ENCODE data around the gene SECISBP2L.

SECISBP2L gene

DNA sequence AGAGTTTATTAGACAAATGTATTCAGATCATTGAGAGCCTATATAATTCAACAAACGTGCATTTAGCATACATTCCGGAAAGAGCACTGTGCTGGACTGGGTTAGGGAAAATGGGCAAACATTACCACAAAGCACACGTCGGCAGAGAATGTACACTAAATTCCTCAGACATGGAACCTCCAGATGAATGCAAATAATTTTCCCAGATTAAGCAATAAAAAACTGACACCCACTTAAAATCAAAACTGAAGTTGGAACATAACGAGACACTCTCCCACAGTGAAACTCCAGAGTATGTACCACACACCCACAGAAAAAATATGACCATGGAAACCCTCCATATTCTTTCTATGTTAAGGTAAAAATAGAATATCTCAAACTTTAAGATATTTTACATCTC is 4.8 kb downstream of the SECISBP2L start:
- no peak for DNase-seq (ENCODE audit: extremely low read depth, low read depth)

DNA sequence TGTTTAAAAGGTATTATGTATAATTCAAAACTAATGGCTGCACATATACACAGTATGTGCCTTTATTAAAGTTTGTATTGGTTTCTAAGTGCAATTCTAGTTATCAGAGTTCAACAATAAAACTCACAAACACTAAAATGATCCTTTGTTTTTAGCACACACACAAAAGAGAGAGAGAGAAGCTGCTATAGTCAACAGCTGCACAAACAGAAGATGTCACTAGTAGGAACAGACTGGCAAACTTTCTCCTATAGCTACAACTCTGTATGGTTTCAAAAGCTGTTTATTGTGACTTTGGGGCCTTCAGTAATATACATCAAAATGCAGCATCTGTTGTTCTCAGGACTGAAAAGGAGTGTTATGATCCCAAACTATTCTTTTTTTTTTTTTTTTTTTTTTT is 6.1 kb downstream of the SECISBP2L start:
- TF ChIP-seq, protein P1, sequence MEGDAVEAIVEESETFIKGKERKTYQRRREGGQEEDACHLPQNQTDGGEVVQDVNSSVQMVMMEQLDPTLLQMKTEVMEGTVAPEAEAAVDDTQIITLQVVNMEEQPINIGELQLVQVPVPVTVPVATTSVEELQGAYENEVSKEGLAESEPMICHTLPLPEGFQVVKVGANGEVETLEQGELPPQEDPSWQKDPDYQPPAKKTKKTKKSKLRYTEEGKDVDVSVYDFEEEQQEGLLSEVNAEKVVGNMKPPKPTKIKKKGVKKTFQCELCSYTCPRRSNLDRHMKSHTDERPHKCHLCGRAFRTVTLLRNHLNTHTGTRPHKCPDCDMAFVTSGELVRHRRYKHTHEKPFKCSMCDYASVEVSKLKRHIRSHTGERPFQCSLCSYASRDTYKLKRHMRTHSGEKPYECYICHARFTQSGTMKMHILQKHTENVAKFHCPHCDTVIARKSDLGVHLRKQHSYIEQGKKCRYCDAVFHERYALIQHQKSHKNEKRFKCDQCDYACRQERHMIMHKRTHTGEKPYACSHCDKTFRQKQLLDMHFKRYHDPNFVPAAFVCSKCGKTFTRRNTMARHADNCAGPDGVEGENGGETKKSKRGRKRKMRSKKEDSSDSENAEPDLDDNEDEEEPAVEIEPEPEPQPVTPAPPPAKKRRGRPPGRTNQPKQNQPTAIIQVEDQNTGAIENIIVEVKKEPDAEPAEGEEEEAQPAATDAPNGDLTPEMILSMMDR (IDR thresholded peaks at IDR 0.05; ENCODE audit: low read depth, low read length): no peak

More for the DNA sequence above, 4.8 kb downstream of the SECISBP2L start:
- TF ChIP-seq, protein P1 (IDR thresholded peaks at IDR 0.05; ENCODE audit: low read depth, low read length): no peak

DNA sequence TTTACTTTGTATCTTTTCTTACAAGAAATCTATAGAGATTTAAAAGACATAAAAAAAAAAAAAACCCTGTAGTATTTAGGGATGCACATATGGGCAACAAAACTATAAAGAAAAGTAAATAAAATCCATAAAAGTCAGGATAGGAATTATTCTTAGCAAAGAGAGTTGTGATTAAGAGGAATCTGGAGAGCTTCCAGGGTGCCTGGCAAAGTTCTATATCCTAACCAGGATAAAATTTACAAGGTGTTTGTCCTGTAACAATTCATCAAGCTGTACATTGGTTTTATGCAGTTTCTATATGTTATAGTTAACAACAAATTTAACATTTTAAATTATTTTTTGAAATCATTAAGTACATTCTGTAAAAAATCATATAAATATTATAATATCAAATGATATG is 7.9 kb downstream of the SECISBP2L start:
- DNase-seq (ENCODE audit: extremely low read depth, low read depth): no peak
- TF ChIP-seq, protein P1 (IDR thresholded peaks at IDR 0.05; ENCODE audit: low read depth, low read length): no peak

More for the DNA sequence above, 6.1 kb downstream of the SECISBP2L start:
- DNase-seq (ENCODE audit: extremely low read depth, low read depth): no peak

DNA sequence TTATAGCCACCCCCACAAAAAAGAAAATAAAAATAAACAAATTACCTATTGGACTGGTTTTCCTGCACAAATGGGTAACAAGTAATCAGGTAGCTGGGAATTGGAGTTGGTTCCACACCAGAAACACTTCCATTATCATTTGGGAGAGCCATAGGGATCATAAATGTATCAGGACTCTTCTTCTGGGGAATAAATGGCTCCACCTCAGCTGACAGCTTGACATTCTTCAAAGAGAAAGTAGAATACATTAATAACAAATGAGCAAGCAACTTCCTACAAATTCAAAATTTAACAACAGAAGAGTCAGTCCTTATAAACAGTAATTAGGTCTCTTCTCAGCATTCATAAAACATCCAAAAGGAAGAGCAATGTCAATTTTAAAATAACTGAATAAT is 8.7 kb downstream of the SECISBP2L start:
- DNase-seq (ENCODE audit: extremely low read depth, low read depth): no peak
- TF ChIP-seq, protein P1 (IDR thresholded peaks at IDR 0.05; ENCODE audit: low read depth, low read length): no peak

DNA sequence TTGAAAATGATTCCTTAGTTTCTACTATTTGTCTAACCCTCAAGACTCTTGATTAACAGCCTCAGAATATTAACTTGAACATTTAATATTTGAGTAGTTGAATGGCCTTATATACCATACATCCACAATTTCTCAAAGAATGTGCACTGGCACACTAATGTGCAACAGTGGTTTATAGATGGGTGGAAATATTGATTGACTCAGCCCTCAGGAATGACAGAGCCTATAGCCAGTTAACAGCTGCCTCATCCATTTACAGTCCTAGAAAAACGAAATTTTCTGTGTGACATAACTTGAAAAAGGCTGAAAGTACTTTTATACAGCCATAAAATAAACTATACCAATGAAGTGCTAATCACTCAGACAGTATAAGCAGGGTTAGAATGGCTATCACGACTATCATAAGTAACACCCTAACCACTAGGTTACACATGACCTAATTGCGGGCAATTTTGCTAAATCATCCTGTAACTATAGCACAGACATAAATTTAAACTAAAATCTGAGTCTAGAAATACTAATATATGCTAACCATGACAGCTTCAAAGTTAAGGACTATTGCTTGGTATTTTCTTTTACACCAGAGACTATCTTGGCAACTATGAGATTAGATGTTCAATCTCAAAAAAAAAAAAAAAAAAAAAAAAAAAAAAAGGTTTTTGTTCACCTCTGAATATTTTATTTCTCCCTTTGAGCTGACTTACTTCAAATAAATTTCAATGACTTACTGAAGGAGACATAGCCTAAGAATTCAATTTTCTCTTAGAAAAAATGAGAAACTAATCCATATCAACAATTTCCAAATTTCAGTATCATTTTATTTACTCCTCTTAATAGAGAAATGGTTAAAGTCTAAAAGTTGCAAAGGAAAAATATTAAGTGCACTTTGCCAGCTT is 9.3 kb downstream of the SECISBP2L start:
- no peak for DNase-seq (ENCODE audit: extremely low read depth, low read depth)
- TF ChIP-seq, protein P1 (IDR thresholded peaks at IDR 0.05; ENCODE audit: low read depth, low read length): no peak

DNA sequence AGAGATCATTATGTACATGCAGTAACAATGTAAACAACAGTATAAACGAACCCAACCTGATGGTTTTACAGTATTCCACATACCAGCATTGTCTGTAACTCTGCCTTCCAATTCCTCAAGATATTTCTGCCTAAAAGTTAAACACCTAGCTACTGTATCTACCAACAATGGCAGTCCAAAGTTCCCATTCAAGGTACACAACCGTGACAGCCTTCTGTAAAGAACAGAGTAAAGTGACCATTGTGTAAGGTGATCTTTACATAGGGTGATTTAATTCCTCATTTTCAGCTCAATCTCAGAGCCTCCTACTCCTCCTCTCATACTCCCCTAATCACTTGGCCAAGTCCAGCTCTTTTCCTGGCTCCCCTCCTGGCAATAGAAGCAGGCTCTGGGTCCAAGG is 10.4 kb downstream of the SECISBP2L start:
- TF ChIP-seq, protein P1 (IDR thresholded peaks at IDR 0.05; ENCODE audit: low read depth, low read length): no peak
- no peak for DNase-seq (ENCODE audit: extremely low read depth, low read depth)

DNA sequence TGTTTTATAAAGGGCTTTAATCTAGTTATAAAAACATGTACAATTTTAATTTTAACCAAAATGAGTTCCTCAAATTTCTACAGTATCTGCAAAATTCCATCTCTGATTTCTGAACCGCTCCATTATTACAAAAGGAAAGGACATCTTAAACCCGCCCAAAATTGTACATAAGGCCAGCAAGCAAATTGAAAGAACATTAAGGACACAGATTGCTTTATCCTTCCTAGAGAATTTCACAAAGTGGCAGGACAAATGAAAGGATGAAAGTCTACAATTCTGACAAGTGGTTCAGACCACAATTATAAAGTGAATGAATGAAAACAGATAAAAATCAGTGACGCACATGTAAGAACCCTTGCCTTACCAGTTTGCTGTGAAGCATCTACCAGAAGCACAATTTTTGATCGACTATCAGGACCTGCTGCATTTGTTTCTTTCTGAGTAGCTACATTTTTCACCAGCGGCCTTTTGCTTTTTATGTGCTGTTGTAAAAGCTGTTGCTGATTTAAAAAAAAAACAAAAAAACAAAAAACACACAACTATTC is 13.6 kb downstream of the SECISBP2L start:
- TF ChIP-seq, protein P1 (IDR thresholded peaks at IDR 0.05; ENCODE audit: low read depth, low read length): no peak
- DNase-seq (ENCODE audit: extremely low read depth, low read depth): no peak
